GM19438 (cell line): ENCODE data around the gene IFFO2.

Experiments
- ATAC-seq: cut with Tn5 transposase; IDR thresholded peaks from one replicate; pipeline ENCODE4 v1.9.1; 2021; ENCODE audit warnings: low read depth; ENCODE audit not compliant: unreplicated experiment

The IFFO2 gene

GRCh38 chr1:18938707-18939070, 17.8 kb downstream of the IFFO2 start:
- no peak for ATAC-seq

GRCh38 chr1:18938008-18938706, 18.3 kb downstream of the IFFO2 start:
- no peak for ATAC-seq

- no peak for ATAC-seq
These were observed 18.9 kb downstream of the IFFO2 start for GRCh38 chr1:18937539-18937938.

GRCh38 chr1:18936814-18937481, 19.5 kb downstream of the IFFO2 start:
- no peak for ATAC-seq

GRCh38 chr1:18936471-18936813, 20.0 kb downstream of the IFFO2 start:
- no peak for ATAC-seq

GRCh38 chr1:18934205-18935000, 22.1 kb downstream of the IFFO2 start:
- ATAC-seq: no peak

- ATAC-seq: no peak
These were observed 23.6 kb downstream of the IFFO2 start for GRCh38 chr1:18932879-18933278.

GRCh38 chr1:18932387-18932786, 24.1 kb downstream of the IFFO2 start:
- ATAC-seq: no peak

GRCh38 chr1:18931730-18932129, 24.7 kb downstream of the IFFO2 start:
- no peak for ATAC-seq

GRCh38 chr1:18929686-18930085, 26.8 kb downstream of the IFFO2 start:
- no peak for ATAC-seq

GRCh38 chr1:18928985-18929384, 27.5 kb downstream of the IFFO2 start:
- no peak for ATAC-seq

GRCh38 chr1:18928406-18928805, 28.1 kb downstream of the IFFO2 start:
- ATAC-seq: no peak

GRCh38 chr1:18927654-18928272, 28.7 kb downstream of the IFFO2 start:
- no peak for ATAC-seq

GRCh38 chr1:18927082-18927653, 29.3 kb downstream of the IFFO2 start:
- peak; percentile 6 for ATAC-seq

GRCh38 chr1:18926315-18927081, 30.0 kb downstream of the IFFO2 start:
- ATAC-seq: peak; percentile 66

- ATAC-seq: no peak
These were observed 31.2 kb downstream of the IFFO2 start for GRCh38 chr1:18925279-18925678.

- ATAC-seq: no peak
These were observed 32.2 kb downstream of the IFFO2 start for GRCh38 chr1:18924221-18924691.

GRCh38 chr1:18923756-18924211, 32.7 kb downstream of the IFFO2 start:
- ATAC-seq: no peak

GRCh38 chr1:18922848-18923755, 33.4 kb downstream of the IFFO2 start:
- no peak for ATAC-seq
